HT-29 (cell line): ENCODE data around the gene EPHB1. TPM values are rescaled to one million over a fixed set of nuclear protein-coding genes. Genes with fewer than 3 reads are reported as not detected.

Experiments
- DNase-seq: peaks from one replicate; pipeline ENCODE4 v3.0.0-alpha.2; 2015; ENCODE audit warnings: low spot score
- total RNA-seq: library from RNA; depleted of rRNA; stranded (reverse); fragments of >200 nt; shearing (Covaris generic); gene quantifications from 2 replicates; pipeline ENCODE4 v1.2.3, GENCODE V29; 2014; rRNA removed

EPHB1 gene
- not detected in 2 replicates for total RNA-seq

- peak; percentile 64 for DNase-seq
Measured at GRCh38 chr3:134794950-134795745, at the start of gene EPHB1. TSS of gene EPHB1 (plus strand) at chr3:134795260.

- no peak for DNase-seq
Measured at GRCh38 chr3:134748698-134749097, 46.4 kb upstream of the EPHB1 start.

GRCh38 chr3:134749174-134749573 is 45.9 kb upstream of the EPHB1 start:
- no peak for DNase-seq

GRCh38 chr3:134749802-134750553 is 45.1 kb upstream of the EPHB1 start:
- DNase-seq, result no peak

- DNase-seq, result no peak
Measured at GRCh38 chr3:134751831-134752230, 43.2 kb upstream of the EPHB1 start.

GRCh38 chr3:134752761-134753461 is 42.1 kb upstream of the EPHB1 start:
- DNase-seq, result no peak

- DNase-seq, result no peak
Measured at GRCh38 chr3:134753999-134754742, 40.9 kb upstream of the EPHB1 start.

GRCh38 chr3:134754768-134755559 is 40.1 kb upstream of the EPHB1 start:
- peak; percentile 58 for DNase-seq

GRCh38 chr3:134755821-134756220 is 39.2 kb upstream of the EPHB1 start:
- no peak for DNase-seq

GRCh38 chr3:134757549-134758069 is 37.5 kb upstream of the EPHB1 start:
- DNase-seq, result no peak

GRCh38 chr3:134761213-134761612 is 33.8 kb upstream of the EPHB1 start:
- no peak for DNase-seq

- no peak for DNase-seq
Measured at GRCh38 chr3:134762016-134762415, 33.0 kb upstream of the EPHB1 start.

GRCh38 chr3:134765468-134765867 is 29.6 kb upstream of the EPHB1 start:
- DNase-seq, result no peak

GRCh38 chr3:134766290-134766689 is 28.8 kb upstream of the EPHB1 start:
- DNase-seq, result no peak

GRCh38 chr3:134768116-134768515 is 26.9 kb upstream of the EPHB1 start:
- DNase-seq, result no peak

- no peak for DNase-seq
Measured at GRCh38 chr3:134768837-134769236, 26.2 kb upstream of the EPHB1 start.

- DNase-seq, result no peak
Measured at GRCh38 chr3:134769287-134769868, 25.7 kb upstream of the EPHB1 start.

- DNase-seq, result no peak
Measured at GRCh38 chr3:134772011-134772410, 23.0 kb upstream of the EPHB1 start.

- DNase-seq, result no peak
Measured at GRCh38 chr3:134772591-134772990, 22.5 kb upstream of the EPHB1 start.

GRCh38 chr3:134775831-134776230 is 19.2 kb upstream of the EPHB1 start:
- DNase-seq, result no peak
